Fibroblast of villous mesenchyme (primary cell): ENCODE measurements around the gene TTC23L. TPM values are rescaled to one million over a fixed set of nuclear protein-coding genes. Genes with fewer than 3 reads are reported as not detected.
"Not testable (repeated sequence)": the region's sequence is repeated elsewhere in the genome, so short reads cannot be mapped to it uniquely, and the experiment has no call there.

ENCODE experiments used
- DNase-seq: peaks from one replicate; pipeline ENCODE4 v3.0.0-alpha.2; 2010; ENCODE audit warnings: low read depth
- H3K4me3 ChIP-seq: 2 replicates; pipeline ENCODE4 v1.5.1; 2011; ENCODE audit warnings: low read depth, mild to moderate bottlenecking, low read length
- total RNA-seq: library from RNA; depleted of rRNA; stranded (reverse); fragments of >200 nt; gene quantifications from 2 replicates; pipeline ENCODE4 v1.2.3, GENCODE V29; 2012
- TF ChIP-seq, protein P1 (sequence below): IDR thresholded peaks from 2 replicates; pipeline ENCODE4 v1.5.1; 2012; ENCODE audit warnings: low read depth, mild to moderate bottlenecking, low read length; ENCODE audit not compliant: insufficient read depth

Gene TTC23L
- total RNA-seq, 1 donor: under 0.01 TPM

DNA sequence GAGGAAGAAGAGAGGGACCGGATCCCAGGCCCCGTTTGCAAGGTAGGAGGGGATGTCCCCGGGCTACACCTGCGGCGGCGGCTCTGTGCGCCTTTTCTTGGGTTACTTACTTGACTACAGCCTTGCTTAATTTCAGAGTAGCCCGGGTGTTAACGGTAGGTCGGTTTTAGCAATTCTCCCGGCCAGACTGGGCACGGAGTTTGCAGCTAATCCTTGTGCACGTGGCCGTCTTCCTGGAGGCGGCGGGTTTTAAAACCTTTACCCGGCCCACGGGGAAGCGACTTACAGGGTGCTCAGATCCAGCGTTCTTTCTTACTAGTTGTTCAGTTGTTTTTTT, 76.9 kb downstream of the TTC23L start:
- peak overlapping the region; percentile 98 for H3K4me3 ChIP-seq
- TF ChIP-seq, protein P1, sequence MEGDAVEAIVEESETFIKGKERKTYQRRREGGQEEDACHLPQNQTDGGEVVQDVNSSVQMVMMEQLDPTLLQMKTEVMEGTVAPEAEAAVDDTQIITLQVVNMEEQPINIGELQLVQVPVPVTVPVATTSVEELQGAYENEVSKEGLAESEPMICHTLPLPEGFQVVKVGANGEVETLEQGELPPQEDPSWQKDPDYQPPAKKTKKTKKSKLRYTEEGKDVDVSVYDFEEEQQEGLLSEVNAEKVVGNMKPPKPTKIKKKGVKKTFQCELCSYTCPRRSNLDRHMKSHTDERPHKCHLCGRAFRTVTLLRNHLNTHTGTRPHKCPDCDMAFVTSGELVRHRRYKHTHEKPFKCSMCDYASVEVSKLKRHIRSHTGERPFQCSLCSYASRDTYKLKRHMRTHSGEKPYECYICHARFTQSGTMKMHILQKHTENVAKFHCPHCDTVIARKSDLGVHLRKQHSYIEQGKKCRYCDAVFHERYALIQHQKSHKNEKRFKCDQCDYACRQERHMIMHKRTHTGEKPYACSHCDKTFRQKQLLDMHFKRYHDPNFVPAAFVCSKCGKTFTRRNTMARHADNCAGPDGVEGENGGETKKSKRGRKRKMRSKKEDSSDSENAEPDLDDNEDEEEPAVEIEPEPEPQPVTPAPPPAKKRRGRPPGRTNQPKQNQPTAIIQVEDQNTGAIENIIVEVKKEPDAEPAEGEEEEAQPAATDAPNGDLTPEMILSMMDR: no peak

DNA sequence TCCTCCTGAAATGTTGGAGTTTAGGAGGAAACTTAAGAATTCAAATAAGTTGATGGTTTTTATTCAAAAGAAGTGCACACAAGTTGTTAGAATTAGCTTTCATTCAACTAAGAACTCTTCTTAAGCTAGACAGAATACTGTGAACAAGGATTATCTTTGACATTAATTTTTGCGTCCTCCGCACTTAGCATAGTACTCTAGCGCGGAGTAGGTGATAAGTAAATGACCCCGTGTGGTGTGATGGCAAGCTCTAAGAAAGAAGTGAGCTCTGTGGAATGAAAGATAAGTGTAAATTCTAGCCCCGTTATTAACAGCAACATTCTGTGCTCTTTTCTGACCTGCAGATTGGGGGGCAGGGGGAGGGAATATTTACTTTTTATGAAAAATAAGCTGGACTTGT, 77.6 kb downstream of the TTC23L start:
- H3K4me3 ChIP-seq: peak overlapping the region; percentile 98
- TF ChIP-seq, protein P1: no peak
- no peak for DNase-seq

More for the DNA sequence above, 76.9 kb downstream of the TTC23L start:
- no peak for DNase-seq

DNA sequence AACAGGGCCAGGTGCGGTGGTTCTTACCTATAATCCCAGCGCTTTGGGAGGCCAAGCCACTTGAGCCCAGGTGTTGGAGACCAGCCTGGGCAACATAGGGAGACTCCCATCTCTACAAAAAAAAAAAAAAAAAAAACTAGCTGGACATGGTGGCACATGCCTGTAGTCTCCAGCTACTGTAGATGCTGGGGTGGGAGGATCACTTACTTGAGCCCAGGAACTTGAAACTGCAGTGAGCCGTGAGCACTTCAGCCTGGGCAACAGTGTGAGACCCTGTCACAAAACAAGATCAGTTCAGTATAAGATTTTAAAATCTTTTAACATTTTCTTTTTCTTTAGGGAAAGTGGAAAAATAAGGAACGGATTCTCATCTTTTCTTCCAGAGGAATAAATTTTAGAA, 79.1 kb downstream of the TTC23L start:
- TF ChIP-seq, protein P1: no peak
- H3K4me3 ChIP-seq: peak overlapping the region; percentile 98
- DNase-seq: no peak

DNA sequence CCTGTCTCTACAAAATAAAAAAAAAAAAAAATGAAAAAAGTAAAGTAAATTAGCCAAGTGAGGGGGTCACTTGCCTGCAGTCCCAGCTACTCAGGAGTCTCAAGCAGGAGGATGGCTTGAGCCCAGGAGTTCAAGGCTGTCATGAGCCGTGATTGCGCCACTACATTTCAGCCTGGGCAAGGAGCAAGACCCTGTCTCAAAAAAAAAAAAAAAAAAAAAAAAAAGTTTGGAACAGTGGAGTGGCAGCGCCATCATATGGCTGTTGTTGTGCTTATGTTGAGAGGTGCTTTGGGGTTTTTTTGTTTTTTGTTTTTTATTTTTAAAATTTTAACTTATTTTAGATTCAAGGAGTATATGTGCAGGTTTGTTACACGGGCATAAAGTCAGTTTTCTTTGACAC, 80.1 kb downstream of the TTC23L start:
- TF ChIP-seq, protein P1: peak; percentile 18
- no peak for DNase-seq
- H3K4me3 ChIP-seq: no peak overlapping the region

DNA sequence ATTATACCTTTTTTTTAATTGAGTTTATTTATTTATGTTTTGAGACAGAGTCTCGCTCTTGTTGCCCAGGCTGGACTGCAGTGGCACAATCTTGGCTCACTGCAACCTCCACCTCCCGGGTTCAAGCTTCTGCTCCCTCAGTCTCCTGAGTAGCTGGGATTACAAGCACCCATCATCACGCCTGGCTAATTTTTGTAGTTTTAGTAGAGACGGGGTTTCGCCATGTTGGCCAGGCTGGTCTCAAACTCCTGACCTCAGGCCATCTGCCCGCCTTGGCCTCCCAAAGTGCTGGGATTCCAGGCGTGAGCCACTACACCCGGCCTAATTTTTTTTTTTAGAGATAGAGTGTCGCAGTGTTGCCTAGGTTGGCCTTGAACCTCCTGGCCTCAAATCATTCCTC, 84.3 kb downstream of the TTC23L start:
- DNase-seq, H3K4me3 ChIP-seq: not testable (repeated sequence)

DNA sequence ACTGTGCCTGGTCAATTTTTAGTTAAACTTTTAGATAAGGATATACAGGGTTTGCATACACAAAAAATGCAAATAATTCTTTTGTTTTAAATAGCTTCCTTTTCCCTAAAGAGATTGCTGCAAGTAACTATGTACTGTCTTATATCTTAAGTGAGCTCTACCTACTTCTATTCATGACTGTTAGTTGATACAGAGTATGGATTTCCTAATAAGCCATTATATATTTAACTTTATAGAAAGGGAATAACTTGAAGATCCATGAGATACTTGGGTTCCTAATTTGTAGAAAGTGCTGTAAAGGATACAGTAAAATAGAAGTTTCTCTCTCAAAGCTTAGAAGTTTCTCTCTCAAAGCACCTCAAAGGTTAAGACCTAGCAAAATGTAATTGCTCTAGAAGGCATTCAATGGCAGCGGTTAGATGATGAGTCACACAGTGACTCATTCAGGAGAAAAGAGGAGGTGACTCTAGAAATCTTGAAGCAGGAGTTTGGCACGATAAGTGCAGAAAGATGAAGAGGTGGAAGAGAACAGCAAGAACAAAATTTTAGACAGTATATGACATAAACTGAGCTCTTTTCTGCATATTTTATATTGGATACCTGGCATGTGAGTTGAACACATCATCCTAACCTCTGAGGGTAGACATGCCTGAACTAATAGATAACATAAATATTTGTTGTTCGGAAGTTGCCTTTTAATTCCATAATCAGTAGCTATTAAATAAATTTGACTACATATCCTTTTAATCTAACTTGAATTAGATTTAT, 84.9 kb downstream of the TTC23L start:
- TF ChIP-seq, protein P1: no peak

DNA sequence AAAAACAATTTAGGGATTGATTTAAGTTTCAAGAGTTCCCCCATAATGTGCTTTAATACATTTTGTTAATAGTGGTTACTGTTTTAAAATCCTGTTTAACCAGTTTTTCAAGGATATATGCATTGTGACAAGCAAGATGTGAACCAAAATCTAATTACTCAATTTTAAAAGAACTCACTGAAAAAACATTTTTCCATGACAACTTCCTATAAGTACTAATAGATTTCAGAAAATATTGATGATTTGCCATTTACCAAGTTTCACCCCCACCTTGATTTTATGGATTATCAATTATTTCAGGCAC, 85.5 kb downstream of the TTC23L start:
- TF ChIP-seq, protein P1: no peak
- no peak for DNase-seq
- no peak overlapping the region for H3K4me3 ChIP-seq

More for the DNA sequence above, 84.9 kb downstream of the TTC23L start:
- DNase-seq: peak; percentile 84
- no peak overlapping the region for H3K4me3 ChIP-seq
